GM18508 (cell line): ENCODE results near the gene CUX1.
"Not testable (repeated sequence)": the region's sequence is repeated elsewhere in the genome, so short reads cannot be mapped to it uniquely, and the experiment has no call there.

ENCODE experiments used
- ATAC-seq: cut with Tn5 transposase; IDR thresholded peaks from one replicate; pipeline ENCODE4 v1.9.1; 2021; ENCODE audit warnings: moderate number of reproducible peaks; ENCODE audit not compliant: insufficient read depth, unreplicated experiment

The CUX1 gene

DNA sequence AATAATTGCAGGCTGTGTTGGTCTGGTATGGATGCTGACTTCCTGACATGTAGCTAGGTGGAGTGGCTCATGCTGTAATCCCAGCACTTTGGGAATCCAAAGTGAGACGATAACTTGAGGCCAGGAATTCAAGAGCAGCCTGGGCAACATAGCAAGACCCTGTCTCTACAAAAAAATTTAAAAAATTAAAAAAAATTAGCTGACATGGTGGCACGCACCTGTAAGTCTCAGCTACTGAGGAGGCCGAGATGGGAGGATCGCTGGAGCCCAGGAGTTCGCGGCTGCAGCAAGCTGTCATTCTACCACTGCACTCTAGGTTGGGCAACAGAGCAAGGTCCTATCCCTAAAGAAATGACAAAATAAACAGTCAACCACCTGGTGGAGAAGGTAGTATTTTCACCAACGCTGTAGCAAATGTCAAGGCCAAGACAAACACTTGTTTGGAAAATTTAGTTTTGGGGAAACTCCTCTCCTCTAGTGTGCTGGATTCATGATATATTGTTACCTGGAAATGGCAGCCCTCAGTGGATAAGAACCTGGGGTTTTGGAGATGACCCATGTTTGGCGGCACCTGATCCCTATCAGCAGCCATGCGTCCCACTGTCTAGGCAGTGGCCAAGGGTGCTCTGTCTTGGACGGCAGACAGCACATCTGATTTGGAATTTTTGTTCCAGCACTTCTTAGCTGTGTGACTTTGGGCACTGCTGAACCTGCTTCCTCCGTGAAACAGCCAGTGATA, 29.5 kb downstream of the CUX1 start:
- no peak for ATAC-seq

GRCh38 chr7:101848208-101848951, 31.0 kb downstream of the CUX1 start:
- ATAC-seq: no peak

DNA sequence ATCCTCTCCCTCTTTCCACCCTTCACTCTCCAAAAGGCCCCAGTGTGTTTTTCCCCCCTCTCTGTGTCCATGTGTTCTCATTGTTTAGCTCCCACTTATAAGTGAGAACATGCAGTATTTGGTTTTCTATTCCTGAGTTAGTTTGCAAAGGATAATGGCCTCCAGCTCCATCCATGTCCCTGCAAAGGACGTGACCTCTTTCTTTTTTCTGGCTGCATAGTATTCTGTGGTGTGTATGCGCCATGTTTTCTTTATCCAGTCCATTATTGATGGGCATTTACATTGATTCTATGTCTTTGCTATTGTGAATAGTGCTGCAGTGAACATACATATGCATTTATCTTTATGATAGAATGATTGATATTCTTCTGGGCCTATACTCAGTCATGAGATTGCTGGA, 31.9 kb downstream of the CUX1 start:
- ATAC-seq: not testable (repeated sequence)

- ATAC-seq: not testable (repeated sequence)
These were observed 34.9 kb downstream of the CUX1 start for GRCh38 chr7:101852364-101852763.

- no peak for ATAC-seq
These were observed 36.3 kb downstream of the CUX1 start for GRCh38 chr7:101853684-101854083.

GRCh38 chr7:101854084-101854865, 36.8 kb downstream of the CUX1 start:
- ATAC-seq: no peak

- ATAC-seq: peak; percentile 73
These were observed 39.3 kb downstream of the CUX1 start for GRCh38 chr7:101856473-101857357.

- ATAC-seq: no peak
These were observed 40.0 kb downstream of the CUX1 start for GRCh38 chr7:101857358-101857811.

DNA sequence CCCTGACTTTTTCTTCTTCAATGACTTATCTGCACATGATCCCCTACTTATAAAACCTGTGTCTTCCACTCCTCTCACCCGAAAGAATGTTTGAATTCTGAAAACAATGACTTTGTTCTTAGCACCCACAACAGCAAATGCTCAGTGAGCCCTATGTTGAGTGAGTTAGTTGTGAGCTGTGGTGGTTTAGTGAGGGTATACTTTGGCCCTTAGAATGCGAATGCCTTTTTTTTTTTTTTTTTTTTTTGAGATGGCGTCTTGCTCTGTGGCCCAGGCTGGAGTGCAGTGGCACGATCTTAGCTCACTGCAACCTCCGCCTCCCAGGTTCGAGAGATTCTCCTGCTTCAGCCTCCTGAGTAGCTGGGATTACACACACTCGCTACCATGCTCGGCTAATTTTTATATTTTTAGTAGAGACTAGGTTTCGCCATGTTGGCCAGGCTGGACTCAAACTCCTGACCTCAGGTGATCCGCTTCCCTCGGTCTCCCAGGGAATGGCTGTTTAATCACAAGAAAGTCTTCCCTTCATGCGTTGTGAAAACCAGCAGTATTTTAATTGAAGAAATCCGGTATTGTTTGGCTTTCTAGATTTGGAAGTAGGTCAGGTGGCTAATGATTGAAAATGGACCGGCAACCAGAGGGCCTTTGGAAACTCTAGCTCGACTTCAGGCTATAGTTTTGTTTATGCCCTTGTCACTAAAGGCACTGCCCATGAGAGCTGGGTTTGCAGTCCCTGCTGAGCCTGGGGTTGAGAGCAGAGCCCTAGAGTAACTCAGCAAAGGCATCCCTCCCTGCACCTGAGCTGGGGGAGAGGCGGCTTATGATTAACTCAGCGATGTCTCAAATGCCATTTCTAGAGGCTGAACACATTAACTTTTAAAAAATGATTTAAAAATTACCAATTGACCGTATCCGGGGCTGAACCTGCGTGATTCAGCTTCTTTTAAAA, 41.3 kb downstream of the CUX1 start:
- ATAC-seq: no peak

- no peak for ATAC-seq
These were observed 42.1 kb downstream of the CUX1 start for GRCh38 chr7:101859411-101860106.

DNA sequence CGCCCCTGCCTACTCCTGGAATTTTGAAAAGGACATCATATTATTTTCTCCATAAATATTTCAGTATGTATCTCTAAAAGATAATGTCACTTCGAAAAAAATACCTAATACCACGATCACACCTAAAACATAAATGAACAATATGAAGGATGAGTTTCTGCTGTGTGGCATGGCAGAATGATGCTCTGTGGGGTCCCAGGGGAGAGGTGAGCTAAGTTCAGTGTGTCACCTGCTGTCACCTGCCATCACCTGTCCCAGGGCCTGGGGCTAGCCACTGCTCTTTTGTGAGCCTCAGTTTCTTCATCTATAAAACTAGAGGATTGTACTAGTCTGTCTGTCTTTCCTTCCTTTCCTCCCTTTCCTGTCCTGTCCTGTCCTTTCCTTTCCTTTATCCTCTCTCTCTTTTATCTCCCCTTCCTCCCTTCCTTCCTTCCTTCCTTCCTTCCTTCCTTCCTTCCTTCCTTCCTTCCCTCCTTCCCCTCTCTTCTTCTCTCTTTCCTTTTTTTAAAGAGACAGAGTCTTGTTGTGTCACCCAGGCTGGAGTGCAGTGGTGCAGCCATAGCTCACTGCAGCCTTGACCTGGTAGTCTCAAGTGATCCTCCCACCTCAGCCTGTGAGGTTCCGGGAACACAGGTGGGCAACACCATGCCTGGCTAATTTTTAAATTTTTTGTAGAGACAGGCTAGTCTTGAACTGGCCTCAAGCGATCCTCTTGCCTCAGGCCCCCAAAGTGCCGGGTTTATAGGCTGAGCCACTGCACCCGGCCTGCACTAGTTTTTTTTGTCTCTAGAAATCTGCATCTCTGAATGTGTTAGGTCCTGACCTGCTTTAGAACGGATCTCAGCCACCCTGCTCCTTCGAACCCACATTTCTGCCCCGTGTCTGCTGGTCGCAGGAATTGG, 43.1 kb downstream of the CUX1 start:
- ATAC-seq: no peak

- ATAC-seq: no peak
These were observed 43.9 kb downstream of the CUX1 start for GRCh38 chr7:101861218-101861775.

GRCh38 chr7:101862280-101863220, 45.1 kb downstream of the CUX1 start:
- no peak for ATAC-seq

DNA sequence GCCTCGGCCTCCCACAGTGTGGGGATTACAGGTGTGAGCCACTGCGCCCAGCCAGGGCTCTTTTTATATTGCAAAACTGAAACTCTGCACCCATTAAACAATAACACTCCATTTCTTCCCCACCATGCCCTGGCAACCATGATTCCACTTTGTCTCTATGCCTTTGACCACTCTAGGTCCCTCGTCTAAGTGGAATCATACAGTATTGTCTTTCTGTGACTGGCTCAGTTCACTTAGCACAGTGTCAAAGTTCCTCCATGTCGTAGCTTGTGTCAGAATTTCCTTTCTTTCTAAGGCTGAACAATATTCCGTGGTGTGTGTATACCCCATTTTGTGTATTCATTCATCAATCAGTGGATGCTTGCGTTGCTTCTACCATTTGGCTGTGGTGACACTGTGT, 46.2 kb downstream of the CUX1 start:
- ATAC-seq: no peak

DNA sequence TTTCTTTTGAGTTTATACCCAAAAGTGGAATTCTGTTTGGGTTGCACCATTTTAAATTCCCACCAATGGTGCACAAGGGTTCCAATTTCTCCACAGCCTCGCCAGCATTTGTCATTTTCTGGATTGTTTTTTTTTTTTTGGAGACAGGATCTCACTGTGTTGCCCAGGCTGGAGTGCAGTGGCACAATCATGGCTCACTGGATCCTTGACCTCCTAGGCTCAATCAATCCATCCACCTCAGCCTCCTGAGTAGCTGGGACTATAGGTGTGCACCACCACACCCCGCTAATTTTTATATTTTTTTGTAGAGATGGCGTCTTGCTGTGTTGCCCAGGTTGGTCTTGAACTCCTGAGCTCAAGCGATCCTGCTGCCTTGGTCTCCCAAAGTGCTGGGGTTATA, 46.6 kb downstream of the CUX1 start:
- ATAC-seq: no peak

- ATAC-seq: no peak
These were observed 47.6 kb downstream of the CUX1 start for GRCh38 chr7:101865031-101865430.
